AG09309 (cell line): ENCODE results near the gene TMC3.

Experiments
- DNase-seq: peaks from one replicate; pipeline ENCODE4 v3.0.0-alpha.2; 2010; ENCODE audit warnings: low read depth
- H3K4me3 ChIP-seq: 2 replicates; pipeline ENCODE4 v1.5.1; 2011; ENCODE audit warnings: mild to moderate bottlenecking, low read depth, low read length, moderate library complexity; ENCODE audit not compliant: control insufficient read depth
- CTCF ChIP-seq: IDR thresholded peaks from 2 replicates; pipeline ENCODE4 v1.5.1; 2011; ENCODE audit warnings: mild to moderate bottlenecking, low read depth, low read length, inconsistent platforms; ENCODE audit not compliant: insufficient read depth, control insufficient read depth; ENCODE audit errors: missing control alignments

TMC3 gene

DNA sequence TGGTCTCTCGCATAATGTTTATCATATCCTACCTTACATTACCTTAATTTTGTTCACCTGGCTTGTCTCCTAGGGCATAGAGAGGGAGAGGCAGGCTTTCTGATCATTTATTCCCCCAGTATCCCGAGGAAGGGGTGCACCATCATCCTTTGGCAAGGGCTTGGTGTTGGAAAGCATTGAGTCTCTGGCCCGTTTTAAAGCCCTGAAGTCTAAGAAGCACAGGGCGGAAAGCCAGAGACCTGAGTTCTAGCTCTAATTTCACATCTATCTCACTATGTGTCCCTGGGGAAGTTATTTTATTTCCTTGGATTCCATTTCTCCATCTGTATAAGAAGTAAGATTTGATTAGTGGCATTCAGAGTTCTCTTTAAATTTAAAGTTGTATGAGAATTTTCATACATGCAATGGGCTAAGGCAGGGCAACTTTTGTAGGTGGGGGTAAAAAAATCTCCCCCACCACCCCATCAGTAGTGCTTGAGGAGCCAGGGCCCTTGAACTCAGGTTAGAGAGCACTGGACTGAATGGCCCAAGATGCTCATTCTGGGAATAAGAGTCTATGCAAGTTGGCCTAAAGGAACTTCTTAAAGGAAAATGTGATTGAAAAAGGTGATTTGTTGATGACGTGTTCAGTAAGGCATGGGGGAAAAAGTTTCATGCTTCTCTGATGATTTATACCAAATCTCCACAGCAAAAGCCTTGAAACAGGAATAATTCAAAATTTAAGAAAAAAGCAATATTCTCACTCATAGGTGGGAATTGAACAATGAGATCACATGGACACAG lies 10.1 kb downstream of the TMC3 start:
- no peak overlapping the region for H3K4me3 ChIP-seq
- TF ChIP-seq CTCF = no peak
- DNase-seq = no peak

DNA sequence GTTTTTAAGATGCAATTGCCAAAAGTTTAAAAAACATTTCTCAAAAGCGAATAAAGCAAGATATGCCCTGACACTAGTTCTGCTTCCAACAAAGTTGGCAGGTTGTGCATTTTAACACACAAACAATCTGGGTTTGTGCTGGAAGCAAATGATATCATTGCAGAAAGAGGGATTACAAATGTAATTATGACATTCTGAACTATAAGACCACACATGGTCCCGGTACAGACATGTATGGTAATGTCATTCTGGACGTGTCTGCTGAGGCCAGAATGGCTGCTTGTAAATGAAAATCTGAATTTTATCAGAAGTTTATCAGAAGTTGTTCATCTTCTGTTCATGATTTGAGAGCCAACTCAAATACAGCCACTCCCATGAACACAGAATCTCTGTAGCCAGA lies 10.7 kb downstream of the TMC3 start:
- no peak for DNase-seq
- TF ChIP-seq CTCF = no peak
- H3K4me3 ChIP-seq = no peak overlapping the region

DNA sequence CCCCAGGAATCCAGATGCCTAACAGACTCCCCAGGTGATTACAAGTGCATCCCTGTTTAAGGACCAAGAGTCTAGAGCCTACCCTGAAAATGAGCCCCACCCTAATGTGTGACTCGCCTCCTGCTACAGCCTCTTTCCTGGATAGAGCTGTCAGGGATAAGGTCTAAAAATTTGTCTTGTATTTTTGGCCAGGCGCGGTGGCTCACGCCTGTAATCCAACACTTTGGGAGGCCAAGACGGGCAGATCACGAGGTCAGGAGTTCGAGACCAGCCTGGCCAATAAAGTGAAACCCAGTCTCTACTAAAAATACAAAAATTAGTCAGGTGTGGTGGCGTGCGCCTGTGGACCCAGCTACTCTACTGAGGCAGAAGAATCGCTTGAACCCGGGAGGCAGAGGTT lies 11.2 kb downstream of the TMC3 start:
- DNase-seq = no peak
- no peak for TF ChIP-seq CTCF
- no peak overlapping the region for H3K4me3 ChIP-seq

GRCh38 chr15:81361891-81362290 lies 12.1 kb downstream of the TMC3 start:
- no peak overlapping the region for H3K4me3 ChIP-seq
- no peak for TF ChIP-seq CTCF
- DNase-seq = no peak

DNA sequence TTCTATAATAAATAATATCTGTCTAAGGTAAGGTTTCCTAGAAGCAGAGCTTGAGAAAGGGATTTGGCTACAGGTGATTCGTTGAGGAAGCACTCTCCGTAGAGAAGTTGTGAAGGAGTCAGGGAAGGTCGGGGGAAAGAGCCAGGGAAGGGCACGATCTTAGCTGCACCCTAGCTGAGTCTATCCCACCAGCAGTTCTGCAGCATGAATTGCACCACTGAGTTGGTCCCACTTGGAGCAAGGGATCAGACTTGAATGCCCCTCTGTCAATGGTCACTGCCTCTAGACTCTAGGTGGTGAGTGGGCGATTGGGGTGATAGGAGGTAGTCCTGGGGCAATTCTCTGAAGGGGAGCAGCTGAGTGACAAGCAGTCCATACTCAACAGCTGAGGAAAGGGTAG lies 13.5 kb downstream of the TMC3 start:
- TF ChIP-seq CTCF = no peak
- no peak overlapping the region for H3K4me3 ChIP-seq
- DNase-seq = no peak

DNA sequence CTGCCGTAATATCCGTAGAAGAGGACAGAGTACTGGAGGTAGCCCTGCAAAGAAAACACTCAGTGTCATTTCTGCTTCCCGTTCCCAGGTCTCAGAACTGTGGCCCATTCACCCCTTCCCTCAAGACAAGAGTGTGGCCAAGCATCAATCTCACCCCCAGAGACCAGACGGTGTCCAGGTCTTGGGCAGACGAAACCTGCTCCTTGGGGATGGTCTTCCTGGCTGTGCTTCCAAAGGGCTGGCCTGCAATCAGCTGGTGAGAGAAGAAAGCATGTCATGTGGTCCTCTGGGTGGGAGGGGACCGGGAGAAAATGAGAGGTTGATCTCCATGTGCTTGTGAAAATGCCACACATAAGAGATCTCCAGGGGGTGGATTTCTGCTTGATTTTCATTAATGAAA lies 15.8 kb downstream of the TMC3 start:
- no peak for DNase-seq
- no peak for TF ChIP-seq CTCF
- no peak overlapping the region for H3K4me3 ChIP-seq
